HepG2 (cell line): ENCODE measurements around the gene CAMTA1. TPM values are rescaled to one million over a fixed set of nuclear protein-coding genes. Genes with fewer than 3 reads are reported as not detected.

Source experiments
- ATAC-seq: fragments of 200-7000 bp; cut with Tn5 transposase; 3 replicates; pipeline ENCODE4 v1.9.1; 2020; ENCODE audit warnings: mild to moderate bottlenecking, moderate library complexity
- BruUV-seq: library from RNA; stranded (reverse); fragments of 400-500 nt; replicated peaks from 2 replicates; lab custom pipeline; 2021; lab: Mats Ljungman, UMichigan
- CTCF ChIA-PET: fragments of 300-600 bp; formaldehyde crosslinking; extraction: SDS; loops from one replicate; lab custom pipeline; 2021; ENCODE audit warnings: low total read pairs, inconsistent platforms, low intra/inter-chr PET ratio; lab: Yijun Ruan, JAX
- POLR2A ChIA-PET: fragments of 350-600 bp; sonication (Branson Sonifier 250); formaldehyde crosslinking; loops from one replicate; lab custom pipeline; 2020; ENCODE audit warnings: antibody characterized with exemption, inconsistent platforms; lab: Yijun Ruan, JAX
- DNase-seq: peaks from one replicate; pipeline ENCODE4 v3.0.0-alpha.2; 2015; ENCODE audit warnings: low spot score
- FAIRE-seq: peaks from 3 replicates; lab custom pipeline; 2011; peaks lifted over from hg19 to GRCh38; lab: Jason Lieb, UNC
- H2AFZ ChIP-seq: one replicate; pipeline ENCODE4 v1.6.1; 2011; ENCODE audit warnings: low read length, inconsistent platforms
- H3K27ac ChIP-seq: fragments of 300-600 bp; 3 replicates; pipeline ENCODE4 v1.8.0; 2011; ENCODE audit warnings: mixed run types, mild to moderate bottlenecking, mixed read lengths, low read length, inconsistent platforms; ENCODE audit not compliant: insufficient read depth; ENCODE audit errors: extremely low read length
- H3K27me3 ChIP-seq, 2 experiments: fragments of 200-600 bp in 1 of 2; 2 replicates in 1 of 2; 3 replicates in 1 of 2; pipeline versions ENCODE4 v1.6.0 to v1.8.0; 2011; ENCODE audit warnings: low read length in 2 of 2, mild to moderate bottlenecking in 2 of 2, moderate library complexity in 2 of 2, inconsistent platforms in 1 of 2; ENCODE audit not compliant: insufficient read depth in 2 of 2, control insufficient read depth in 1 of 2
- H3K36me3 ChIP-seq, 2 experiments: fragments of 200-600 bp in 1 of 2; replicated peaks in 1 of 2; 2 replicates in 1 of 2; 3 replicates in 1 of 2; pipeline versions ENCODE4 v1.5.1 to v1.8.0; 2011; ENCODE audit warnings: low read length in 2 of 2, inconsistent platforms in 1 of 2; ENCODE audit not compliant: insufficient read depth in 2 of 2, control insufficient read depth in 1 of 2
- H3K4me1 ChIP-seq: 2 replicates; pipeline ENCODE4 v1.5.1; 2012; ENCODE audit warnings: low read length, inconsistent platforms; ENCODE audit not compliant: insufficient read depth
- H3K4me2 ChIP-seq: 2 replicates; pipeline ENCODE4 v1.6.0; 2011; ENCODE audit warnings: low read depth, low read length, inconsistent platforms
- H3K4me3 ChIP-seq, 3 experiments: fragments of 200-600 bp in 1 of 3; sonication (generic), shearing (Covaris generic) in 1 of 3; replicated peaks in 1 of 3; 2 replicates each; pipeline ENCODE4 v1.5.1; 2011 to 2016; ENCODE audit warnings: low read length in 3 of 3, inconsistent platforms in 2 of 3, low read depth in 2 of 3, mild to moderate bottlenecking in 2 of 3, control low read depth in 1 of 3, mixed read lengths in 1 of 3; ENCODE audit not compliant: insufficient read depth in 1 of 3
- H3K79me2 ChIP-seq: one replicate; pipeline ENCODE4 v1.6.1; 2011; ENCODE audit warnings: low read length, inconsistent platforms; ENCODE audit not compliant: insufficient read depth
- H3K9ac ChIP-seq: 2 replicates; pipeline ENCODE4 v1.6.0; 2011; ENCODE audit warnings: mild to moderate bottlenecking, low read depth, low read length, inconsistent platforms; ENCODE audit not compliant: insufficient read depth
- H3K9me3 ChIP-seq: 2 replicates; pipeline ENCODE4 v1.5.1; 2012; ENCODE audit warnings: mild to moderate bottlenecking, low read length
- H4K20me1 ChIP-seq: 2 replicates; pipeline ENCODE4 v1.6.0; 2011; ENCODE audit warnings: inconsistent platforms, mild to moderate bottlenecking, low read length, moderate library complexity; ENCODE audit not compliant: insufficient read depth
- KDM2A ChIP-seq: sonication (generic); formaldehyde crosslinking; IDR thresholded peaks from 2 replicates; pipeline ENCODE4 v1.4.0; 2020; ENCODE audit warnings: low read depth, missing genetic modification reagents, borderline replicate concordance
- POLR2A ChIP-seq, 2 experiments: IDR thresholded peaks; 2 replicates each; pipeline ENCODE4 v1.6.1; 2011; ENCODE audit warnings: low read depth in 2 of 2, low read length in 2 of 2, mild to moderate bottlenecking in 1 of 2, moderate library complexity in 1 of 2; ENCODE audit not compliant: insufficient read depth in 1 of 2
- RFX1 ChIP-seq: fragments of 450-650 bp; IDR thresholded peaks from 2 replicates; pipeline ENCODE4 v1.6.1; 2017
- RNF2 ChIP-seq: fragments of 450-650 bp; conservative IDR thresholded peaks from 2 replicates; pipeline ENCODE4 v1.6.1; 2016; ENCODE audit warnings: low read depth
- ZNF143 ChIP-seq: sonication (generic); formaldehyde crosslinking; IDR thresholded peaks from 2 replicates; pipeline ENCODE4 v1.4.0; 2020; ENCODE audit warnings: missing genetic modification reagents
- ZNF687 ChIP-seq: sonication (generic); formaldehyde crosslinking; IDR thresholded peaks from 2 replicates; pipeline ENCODE4 v1.5.1; 2020; ENCODE audit warnings: mild to moderate bottlenecking, missing genetic modification reagents, moderate library complexity
- ZNF740 ChIP-seq: sonication (generic); formaldehyde crosslinking; IDR thresholded peaks from 2 replicates; pipeline ENCODE4 v1.4.0; 2020; ENCODE audit warnings: missing genetic modification reagents
- WGBS: methylation state at CpG from one replicate; pipeline ENCODE4 v1.1.6; 2017; ENCODE audit warnings: low lambda C conversion rate; 5-methylcytosine and 5-hydroxymethylcytosine counted together
- in situ Hi-C: cut with HindIII; loops from 2 replicates; pipeline ENCODE4 v1.10.0; 2017; ENCODE audit warnings: low pct_unique_long_range_greater_than_20kb; ENCODE audit not compliant: extremely low pct_ligation_motif_present
- intact Hi-C: fragments of 100-400 bp; cut with micrococcal nuclease; formaldehyde crosslinking; loops from one replicate; pipeline ENCODE4 v1.10.0; 2022; ENCODE audit not compliant: unreplicated experiment
- polyA plus RNA-seq, 8 experiments: library from polyadenylated mRNA; depleted of rRNA in 3 of 8; stranded (reverse) in 7 of 8; unstranded in 1 of 8; fragments of >200 nt; fragmentation: Illumina TruSeq in 4 of 8; extraction: Trizol in 4 of 8; gene quantifications; 2 replicates each; pipeline versions ENCODE4 v1.2.1 to v1.2.3, GENCODE V29; 2011 to 2016; ENCODE audit warnings: low read depth in 4 of 8, missing spikeins in 1 of 8, mixed read lengths in 1 of 8; ENCODE audit not compliant: insufficient read depth in 1 of 8
- total RNA-seq, 5 experiments: library from RNA; depleted of rRNA; stranded (reverse); fragments of >200 nt; fragmentation: Illumina TruSeq; extraction: Trizol; gene quantifications; 2 replicates each; pipeline ENCODE4 v1.2.3, GENCODE V29; 2016; ENCODE audit warnings: low read depth in 1 of 5

The CAMTA1 gene
- total and polyA plus RNA-seq, 2 of the 13 experiments (the other 11 are each of a cell fraction or from before 2014, with no cell fraction given) = 25.0 to 36.4 TPM

- TF ChIP-seq ZNF143 (CRISPR knock-in tag) (no peak), RNF2 (0 out of 2 replicates have a peak, but pooled peaks have one; percentile 6), POLR2A (IDR thresholded peaks at IDR 0.05; ENCODE audit: insufficient read depth in 1 of 2, low read depth in 2 of 2, low read length in 2 of 2) (no peak), ZNF687 (CRISPR knock-in tag) (peak; percentile 26; the same call in 1 of the 2 replicates), ZNF740 (CRISPR knock-in tag) (no peak), KDM2A (CRISPR knock-in tag) (0 out of 2 replicates have a peak, but pooled peaks have one; percentile 1), RFX1 (peak; percentile 5)
- DNase-seq (no peak), FAIRE-seq (no peak), ATAC-seq (no peak)
- no peak overlapping the region for H3K4me2 ChIP-seq
- H4K20me1 ChIP-seq = no peaks in the 10 kb centered on the region
- no peaks in the 10 kb centered on the region for H3K9me3 ChIP-seq
- H3K36me3 ChIP-seq = no peaks in the 10 kb centered on the region
- intact Hi-C loops = no loop called here
- no peak overlapping the region for H3K9ac ChIP-seq
- CTCF ChIA-PET = no interaction called here
- H3K79me2 ChIP-seq = no peaks in the 10 kb centered on the region
- in situ Hi-C loops = loop anchor here (25.0 kb wide), 1 partner anchor 211 kb away; the partner anchor contains the start of gene UTS2
- 0 out of 2 replicates have a peak, but pooled peaks cover 5% of the 10 kb centered on the region for H3K4me1 ChIP-seq
- H3K27ac ChIP-seq = no peak overlapping the region
- H3K4me3 ChIP-seq = no peak overlapping the region
- BruUV-seq = no TSS peak
- WGBS = 6% methylated on average over 2 of the region's 8 CpGs
- no peak overlapping the region for H2AFZ ChIP-seq
- H3K27me3 ChIP-seq = peaks cover 2 to 17% of the 10 kb centered on the region in 2 experiments; a peak in 4 of 5 replicates
- POLR2A ChIA-PET = no interaction called here
Measured at GRCh38 chr1:7651203-7651602, 865.9 kb downstream of the CAMTA1 start.
